HG03575 (cell line): Measurements from ENCODE around the gene PLTP.
"Not testable (repeated sequence)": the region's sequence is repeated elsewhere in the genome, so short reads cannot be mapped to it uniquely, and the experiment has no call there.

Experiments
- ATAC-seq: cut with Tn5 transposase; IDR thresholded peaks from one replicate; pipeline ENCODE4 v1.9.1; 2021; ENCODE audit not compliant: unreplicated experiment, insufficient number of reproducible peaks, low FRiP score; ENCODE audit errors: extremely low read depth

The PLTP gene

GRCh38 chr20:45904583-45905504, 7.1 kb downstream of the PLTP start:
- no peak for ATAC-seq

GRCh38 chr20:45902199-45902701, 9.7 kb downstream of the PLTP start:
- ATAC-seq, result no peak

- ATAC-seq, result not testable (repeated sequence)
These were observed 10.6 kb downstream of the PLTP start for GRCh38 chr20:45901332-45901731.

- ATAC-seq, result no peak
These were observed 12.7 kb downstream of the PLTP start for GRCh38 chr20:45899046-45899835.

GRCh38 chr20:45898285-45898684, 13.7 kb downstream of the PLTP start:
- ATAC-seq, result no peak

- no peak for ATAC-seq
These were observed 14.3 kb downstream of the PLTP start for GRCh38 chr20:45897692-45898091.

GRCh38 chr20:45897289-45897688, 14.7 kb downstream of the PLTP start:
- ATAC-seq, result no peak

GRCh38 chr20:45896641-45897161, 15.3 kb downstream of the PLTP start:
- ATAC-seq, result no peak

GRCh38 chr20:45894797-45895196, 17.2 kb downstream of the PLTP start:
- no peak for ATAC-seq

GRCh38 chr20:45893831-45894230, 18.1 kb downstream of the PLTP start:
- ATAC-seq, result no peak

- ATAC-seq, result no peak
These were observed 19.0 kb downstream of the PLTP start for GRCh38 chr20:45892828-45893500.

GRCh38 chr20:45892049-45892825, 19.7 kb downstream of the PLTP start:
- no peak for ATAC-seq

GRCh38 chr20:45890985-45891983, 20.7 kb downstream of the PLTP start, which contains the start of the genes CTSA and NEURL2:
Gene CTSA, plus strand, starts transcription at chr20:45891335. Its CDS starts 234 bp downstream, at chr20:45891569.
Gene NEURL2, minus strand, starts transcription at chr20:45891208. Its CDS starts 217 bp downstream, at chr20:45890991.
- ATAC-seq, result no peak

GRCh38 chr20:45890077-45890984, 21.6 kb downstream of the PLTP start:
- no peak for ATAC-seq

- no peak for ATAC-seq
These were observed 23.3 kb downstream of the PLTP start for GRCh38 chr20:45888681-45889080.

- no peak for ATAC-seq
These were observed 24.6 kb downstream of the PLTP start, which contains the start of gene SPATA25 for GRCh38 chr20:45887346-45887715. Gene SPATA25, minus strand, starts transcription at chr20:45887622. Its CDS starts 32 bp downstream, at chr20:45887590.
